Germinal center (tissue), 1 donor: ENCODE data around the gene MB.
A peak's percentile ranks its signal among the peaks of the same experiment; 100 is the strongest.

Source experiments
- DNase-seq: peaks from one replicate; pipeline ENCODE4 v3.0.0; 2012; ENCODE audit warnings: mixed read lengths, low spot score

Gene MB

GRCh38 chr22:35593891-35594470 lies 23.1 kb downstream of the MB start:
- no peak for DNase-seq

GRCh38 chr22:35593071-35593890 lies 23.8 kb downstream of the MB start:
- no peak for DNase-seq

- DNase-seq = no peak
Measured at GRCh38 chr22:35592418-35592967, 24.6 kb downstream of the MB start.

- no peak for DNase-seq
Measured at GRCh38 chr22:35591714-35592417, 25.3 kb downstream of the MB start.

GRCh38 chr22:35590634-35591295 lies 26.4 kb downstream of the MB start:
- no peak for DNase-seq

GRCh38 chr22:35589756-35590093 lies 27.4 kb downstream of the MB start:
- DNase-seq = no peak

GRCh38 chr22:35589071-35589755 lies 27.9 kb downstream of the MB start:
- DNase-seq = no peak

GRCh38 chr22:35587896-35588295 lies 29.2 kb downstream of the MB start:
- DNase-seq = no peak

- no peak for DNase-seq
Measured at GRCh38 chr22:35587447-35587870, 29.7 kb downstream of the MB start.

- DNase-seq = no peak
Measured at GRCh38 chr22:35586771-35587170, 30.4 kb downstream of the MB start.

- peak; percentile 87 for DNase-seq
Measured at GRCh38 chr22:35582861-35583670, 34.1 kb downstream of the MB start.

- no peak for DNase-seq
Measured at GRCh38 chr22:35582218-35582860, 34.8 kb downstream of the MB start.

- no peak for DNase-seq
Measured at GRCh38 chr22:35581023-35581413, 36.1 kb downstream of the MB start.

- DNase-seq = no peak
Measured at GRCh38 chr22:35580351-35581022, 36.6 kb downstream of the MB start.

- no peak for DNase-seq
Measured at GRCh38 chr22:35578836-35579575, 38.1 kb downstream of the MB start.

GRCh38 chr22:35577799-35578659 lies 39.1 kb downstream of the MB start:
- no peak for DNase-seq

- no peak for DNase-seq
Measured at GRCh38 chr22:35576671-35577070, 40.5 kb downstream of the MB start.

GRCh38 chr22:35575116-35575748 lies 41.9 kb downstream of the MB start:
- DNase-seq = no peak
